HG02642 (cell line): Measurements from ENCODE around the gene PRUNE2.
"Not testable (repeated sequence)": the region's sequence is repeated elsewhere in the genome, so short reads cannot be mapped to it uniquely, and the experiment has no call there.

Experiments
- ATAC-seq: cut with Tn5 transposase; IDR thresholded peaks from one replicate; pipeline ENCODE4 v1.9.1; 2021; ENCODE audit warnings: mild to moderate bottlenecking; ENCODE audit not compliant: unreplicated experiment, poor library complexity

Gene PRUNE2

DNA sequence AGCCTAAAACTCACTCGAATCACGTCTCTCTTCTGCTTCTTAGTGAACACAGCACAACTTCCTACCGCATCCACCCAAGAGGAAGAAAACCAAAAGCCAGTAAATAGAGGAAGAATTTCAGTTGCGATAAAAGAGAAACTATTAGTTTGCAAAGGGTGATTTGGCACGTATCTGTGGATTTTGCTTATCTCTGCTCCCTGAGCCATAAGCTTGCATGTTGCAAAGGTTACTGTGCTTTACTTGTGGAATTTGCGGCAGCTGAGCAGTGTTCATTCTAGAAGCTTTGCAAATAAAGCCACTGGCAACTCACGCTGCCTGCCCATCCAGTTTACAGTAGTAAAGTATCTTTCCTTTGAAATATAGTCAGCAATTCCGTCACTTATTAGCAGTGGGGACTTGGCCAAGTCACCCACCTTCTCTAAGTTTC lies 290.7 kb downstream of the PRUNE2 start:
- ATAC-seq, result no peak

GRCh38 chr9:76613974-76614373 lies 291.9 kb downstream of the PRUNE2 start:
- ATAC-seq, result no peak

GRCh38 chr9:76613150-76613781 lies 292.6 kb downstream of the PRUNE2 start:
- no peak for ATAC-seq

- no peak for ATAC-seq
Measured at GRCh38 chr9:76610011-76610352, 295.9 kb downstream of the PRUNE2 start.

DNA sequence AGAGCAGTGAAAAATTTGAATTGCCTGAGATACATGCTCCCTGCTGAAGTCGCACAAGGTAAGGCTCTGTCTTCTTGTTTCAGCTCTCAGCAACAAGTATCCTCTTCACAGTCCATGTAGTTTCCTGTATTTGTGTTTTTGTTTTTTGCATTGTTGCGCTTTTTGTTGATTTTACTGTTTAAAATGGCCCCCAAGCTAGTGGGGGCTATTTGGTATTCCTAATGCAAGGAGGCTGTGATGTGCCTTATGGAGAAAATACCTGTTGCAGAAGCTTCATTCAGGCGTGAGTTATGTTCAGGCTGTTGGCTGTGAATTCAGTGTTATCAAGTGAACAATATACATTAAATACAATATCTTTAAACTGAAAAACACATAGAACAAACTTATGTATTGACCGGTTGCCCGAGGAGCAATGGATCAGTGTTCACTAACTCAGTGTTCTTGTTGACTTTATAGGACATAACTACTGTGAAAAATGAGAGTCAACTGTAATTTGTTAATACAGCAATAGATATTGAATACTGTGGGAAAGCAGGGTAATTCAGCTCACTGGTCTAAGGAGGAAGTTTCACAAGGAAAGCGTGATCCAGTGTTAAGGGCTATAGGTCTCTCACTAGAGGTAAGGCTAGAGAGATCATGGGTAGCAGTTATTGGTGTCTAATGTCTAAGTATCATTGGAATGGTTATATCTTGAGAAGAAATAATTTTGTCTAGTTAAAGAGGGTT lies 296.5 kb downstream of the PRUNE2 start:
- no peak for ATAC-seq

- no peak for ATAC-seq
Measured at GRCh38 chr9:76608575-76609273, 297.2 kb downstream of the PRUNE2 start.

- no peak for ATAC-seq
Measured at GRCh38 chr9:76607730-76608436, 298.0 kb downstream of the PRUNE2 start.

DNA sequence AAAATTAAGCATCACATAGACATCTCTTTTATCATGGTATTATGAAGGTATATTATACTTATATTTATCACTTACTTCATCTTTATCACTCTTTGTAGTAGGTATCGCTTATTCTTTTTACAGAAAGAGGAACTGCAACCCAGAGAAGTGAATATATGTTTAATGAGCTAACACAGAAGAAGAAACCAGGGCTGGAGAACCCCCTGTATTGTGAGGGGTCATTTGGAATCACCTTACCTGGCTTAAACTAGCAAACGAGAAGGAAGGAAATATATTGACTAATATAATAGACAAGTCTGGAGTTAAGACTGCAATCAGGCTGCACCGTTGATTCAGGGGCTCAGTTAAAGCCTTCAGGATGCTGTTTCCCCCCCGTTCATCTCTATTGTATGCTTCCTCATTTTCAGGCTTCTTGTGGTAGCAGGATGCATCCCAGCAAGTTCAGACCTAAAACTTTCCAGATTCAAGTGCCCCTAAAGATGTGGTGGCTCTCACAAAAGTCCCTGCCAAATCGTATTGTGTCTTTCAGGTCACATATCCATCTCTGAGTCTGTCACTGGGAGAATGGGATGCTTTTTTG lies 300.5 kb downstream of the PRUNE2 start:
- ATAC-seq, result no peak

GRCh38 chr9:76603931-76604570 lies 301.9 kb downstream of the PRUNE2 start:
- ATAC-seq, result no peak

- ATAC-seq, result no peak
Measured at GRCh38 chr9:76603448-76603895, 302.4 kb downstream of the PRUNE2 start.

DNA sequence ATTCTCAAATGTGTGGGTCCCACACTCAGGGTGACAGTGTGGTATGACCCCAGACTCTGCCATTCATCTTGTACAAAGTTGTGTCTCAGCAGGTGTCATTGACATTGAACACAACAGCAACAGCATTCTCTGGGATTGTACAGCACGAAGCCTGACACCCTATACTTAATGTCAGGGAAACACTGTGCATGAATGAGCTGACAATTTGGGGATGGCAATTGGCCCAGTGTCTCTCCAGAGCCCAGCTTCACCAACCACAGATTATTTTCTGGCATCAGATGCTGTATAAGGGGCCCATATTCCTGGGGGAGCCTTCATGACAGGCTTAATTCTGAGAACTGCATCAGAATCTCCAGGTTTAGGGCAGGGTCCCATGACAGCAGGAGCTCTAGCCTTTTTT lies 303.7 kb downstream of the PRUNE2 start:
- no peak for ATAC-seq

GRCh38 chr9:76600007-76600615 lies 305.8 kb downstream of the PRUNE2 start:
- ATAC-seq, result no peak

DNA sequence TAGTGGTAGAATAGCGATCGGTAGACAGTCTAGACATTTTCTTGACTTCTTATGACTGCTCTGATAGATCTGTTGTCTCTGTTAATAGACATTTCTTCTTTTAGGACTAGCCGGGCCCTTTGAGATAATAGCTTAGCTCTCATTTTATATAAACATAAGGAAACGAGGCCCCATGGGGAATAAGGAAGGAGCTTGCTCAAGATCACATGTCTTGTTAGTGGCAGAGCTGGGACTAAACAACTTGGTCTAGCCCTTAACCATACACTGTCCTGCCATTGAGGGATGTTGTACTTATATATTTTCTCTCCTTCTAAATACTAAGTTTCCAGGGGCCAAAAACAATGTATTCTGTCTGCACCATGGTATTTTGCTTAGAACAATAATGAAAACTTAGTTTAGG lies 306.9 kb downstream of the PRUNE2 start:
- ATAC-seq, result no peak

- no peak for ATAC-seq
Measured at GRCh38 chr9:76595645-76596044, 310.3 kb downstream of the PRUNE2 start.

DNA sequence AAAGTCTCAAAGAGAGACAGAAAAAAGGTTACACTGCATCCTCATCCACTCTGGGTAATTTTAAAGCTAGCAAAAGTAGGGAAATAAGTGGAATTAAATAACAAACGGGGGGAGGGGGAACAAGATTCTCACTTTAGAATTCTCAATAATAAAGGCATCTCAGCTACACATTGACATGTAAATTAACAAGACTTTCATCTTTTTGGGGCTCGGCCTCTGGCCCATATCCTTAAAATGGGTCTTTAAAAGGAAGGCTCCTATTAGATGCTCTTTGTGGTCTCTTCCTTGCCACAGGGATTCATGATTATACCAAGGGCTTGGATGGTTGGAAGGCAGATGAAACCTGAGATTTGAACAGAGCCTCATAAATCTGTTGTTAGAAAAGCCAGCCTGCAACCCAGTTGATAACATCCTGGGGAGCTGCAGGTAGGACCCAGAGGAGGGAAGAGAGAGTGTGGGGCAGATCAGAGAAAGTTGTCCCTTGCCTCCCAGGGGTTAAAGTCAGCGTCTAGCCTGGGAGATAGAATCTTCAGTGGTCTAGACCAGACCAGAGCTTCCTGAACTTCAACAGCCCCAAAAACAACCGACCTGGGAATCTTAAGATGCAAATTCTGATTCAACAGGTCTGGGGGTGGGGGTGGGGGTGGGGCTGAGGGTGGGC lies 311.0 kb downstream of the PRUNE2 start:
- no peak for ATAC-seq

DNA sequence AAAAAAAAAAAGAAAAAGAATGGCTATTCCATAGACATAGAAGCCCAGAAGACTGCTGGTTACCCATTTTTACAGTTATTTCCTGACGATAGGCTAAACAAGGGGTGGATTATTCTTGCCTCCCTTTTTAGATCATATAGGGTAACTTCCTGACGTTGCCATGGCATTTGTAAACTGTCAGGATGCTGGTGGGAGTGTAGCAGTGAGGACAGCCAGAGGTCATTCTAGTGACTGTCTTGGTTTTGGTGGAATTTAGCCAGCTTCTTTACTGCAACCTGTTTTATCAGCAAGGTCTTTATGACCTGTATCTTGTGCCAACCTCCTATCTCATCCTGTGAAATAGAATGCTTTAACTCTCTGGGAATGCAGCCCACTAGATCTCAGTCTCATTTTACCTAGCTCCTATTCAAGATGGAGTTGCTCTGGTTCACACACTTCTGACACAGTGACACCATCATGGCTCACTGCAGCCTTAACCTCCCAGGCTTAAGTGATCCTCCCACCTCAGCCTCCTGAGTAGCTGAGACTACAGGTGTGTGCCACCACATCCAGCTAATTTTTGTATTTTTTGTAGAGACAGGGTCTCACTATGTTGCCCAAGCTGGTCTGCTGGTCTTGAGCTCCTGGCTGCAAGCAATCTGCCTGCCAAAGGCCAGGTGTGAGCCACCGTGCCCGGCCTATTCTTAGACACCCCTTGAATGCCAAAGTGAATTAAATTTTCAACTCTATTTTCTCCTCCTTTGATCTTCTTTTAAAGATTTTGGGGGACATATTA lies 311.8 kb downstream of the PRUNE2 start:
- ATAC-seq, result not testable (repeated sequence)

- no peak for ATAC-seq
Measured at GRCh38 chr9:76592974-76593347, 313.0 kb downstream of the PRUNE2 start.
